GM10248 (cell line): Measurements from ENCODE around the gene MYO9B.

ENCODE experiments used
- CTCF ChIA-PET: fragments of 300-600 bp; sonication (Branson Sonifier 250); formaldehyde crosslinking; extraction: SDS; loops from one replicate; lab custom pipeline; 2021; ENCODE audit warnings: antibody characterized with exemption; lab: Yijun Ruan, JAX
- POLR2A ChIA-PET: fragments of 350-650 bp; sonication (Branson Sonifier 250); formaldehyde crosslinking; extraction: SDS; loops from one replicate; lab custom pipeline; 2020; ENCODE audit warnings: antibody characterized with exemption; lab: Yijun Ruan, JAX
- DNase-seq: peaks from one replicate; pipeline ENCODE4 v3.0.0; 2012; ENCODE audit errors: extremely low spot score
- TF ChIP-seq, protein P1 (sequence below): IDR thresholded peaks from 2 replicates; pipeline ENCODE4 v1.5.1; 2012; ENCODE audit warnings: mild to moderate bottlenecking, low read depth; ENCODE audit errors: extremely low read depth, missing control alignments, control extremely low read depth

MYO9B gene

DNA sequence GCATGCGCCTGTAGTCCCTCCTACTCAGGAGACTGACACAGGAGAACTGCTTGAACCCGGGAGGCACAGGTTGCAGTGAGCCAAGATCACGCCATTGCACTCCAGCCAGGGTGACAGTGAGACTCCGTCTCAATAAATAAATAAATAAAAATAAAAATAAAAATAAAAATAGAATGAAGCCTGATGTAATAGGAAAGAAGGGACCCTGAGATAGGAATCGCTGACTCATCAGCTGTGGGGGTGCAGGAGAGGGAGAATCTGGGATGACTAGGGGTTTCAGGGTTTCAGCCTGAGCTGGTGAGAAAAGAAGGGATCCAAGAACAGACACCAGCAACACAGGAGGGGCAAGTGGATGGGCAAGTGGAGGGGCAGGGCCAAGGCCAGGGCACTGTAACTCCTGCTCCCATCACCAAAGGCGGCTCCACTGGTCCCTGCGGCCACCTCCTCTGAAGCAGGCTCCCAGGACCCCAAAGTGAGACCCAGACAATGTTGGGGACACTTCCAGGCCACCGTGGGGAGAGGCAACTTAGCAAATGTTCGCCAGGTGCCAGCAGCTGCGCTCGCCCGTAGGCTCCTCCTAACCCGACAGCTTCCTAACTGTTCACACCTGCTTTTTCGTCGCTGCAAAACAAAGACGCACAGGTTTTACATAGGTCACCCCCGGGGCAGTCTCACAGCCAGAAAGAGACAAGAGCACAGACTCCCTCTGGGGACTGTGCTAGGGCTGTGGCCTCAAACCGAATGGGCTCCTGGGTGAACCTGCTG lies 1.5 kb upstream of the MYO9B start:
- TF ChIP-seq, protein P1, sequence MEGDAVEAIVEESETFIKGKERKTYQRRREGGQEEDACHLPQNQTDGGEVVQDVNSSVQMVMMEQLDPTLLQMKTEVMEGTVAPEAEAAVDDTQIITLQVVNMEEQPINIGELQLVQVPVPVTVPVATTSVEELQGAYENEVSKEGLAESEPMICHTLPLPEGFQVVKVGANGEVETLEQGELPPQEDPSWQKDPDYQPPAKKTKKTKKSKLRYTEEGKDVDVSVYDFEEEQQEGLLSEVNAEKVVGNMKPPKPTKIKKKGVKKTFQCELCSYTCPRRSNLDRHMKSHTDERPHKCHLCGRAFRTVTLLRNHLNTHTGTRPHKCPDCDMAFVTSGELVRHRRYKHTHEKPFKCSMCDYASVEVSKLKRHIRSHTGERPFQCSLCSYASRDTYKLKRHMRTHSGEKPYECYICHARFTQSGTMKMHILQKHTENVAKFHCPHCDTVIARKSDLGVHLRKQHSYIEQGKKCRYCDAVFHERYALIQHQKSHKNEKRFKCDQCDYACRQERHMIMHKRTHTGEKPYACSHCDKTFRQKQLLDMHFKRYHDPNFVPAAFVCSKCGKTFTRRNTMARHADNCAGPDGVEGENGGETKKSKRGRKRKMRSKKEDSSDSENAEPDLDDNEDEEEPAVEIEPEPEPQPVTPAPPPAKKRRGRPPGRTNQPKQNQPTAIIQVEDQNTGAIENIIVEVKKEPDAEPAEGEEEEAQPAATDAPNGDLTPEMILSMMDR = no peak
- peak; percentile 46 for DNase-seq
- ChIA-PET CTCF (interaction anchor here (0.6 to 1.7 kb wide), 6 partner anchors 8 to 207 kb away, joined by 3 to 4 read pairs (median 3); partner anchors contain the start of gene ANKLE1), POLR2A (interaction anchor here (0.5 to 1.6 kb wide), 4 partner anchors 51 to 198 kb away, joined by 3 to 6 read pairs (median 4); no protein-coding TSS in a partner anchor)

DNA sequence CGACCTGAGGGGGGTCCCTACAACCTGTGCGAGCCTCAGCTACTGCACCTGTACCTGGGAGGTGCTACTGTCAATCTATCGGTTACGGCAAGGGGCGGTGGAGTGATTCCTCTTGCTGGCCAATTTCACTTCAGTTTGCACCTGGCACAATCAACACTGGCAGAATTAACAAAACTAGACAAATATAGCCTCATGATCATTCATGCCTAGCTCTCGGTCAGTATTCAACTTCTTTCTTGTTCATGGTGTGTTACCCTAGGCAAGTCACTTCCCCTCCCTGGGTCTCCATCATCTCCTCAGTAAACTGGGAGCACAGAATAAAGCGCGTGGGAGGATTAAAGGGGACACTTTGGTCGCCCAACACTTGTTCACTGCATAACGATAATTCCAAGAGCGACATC lies 943 bp upstream of the MYO9B start:
- DNase-seq = no peak
- ChIA-PET CTCF (interaction anchor here (1.0 to 1.7 kb wide), 2 partner anchors 9 to 22 kb away, joined by 3 to 4 read pairs; no protein-coding TSS in a partner anchor), POLR2A (interaction anchor here (0.6 to 1.6 kb wide), 2 partner anchors 51 to 197 kb away, joined by 4 to 6 read pairs; no protein-coding TSS in a partner anchor)
- TF ChIP-seq, protein P1 = no peak

DNA sequence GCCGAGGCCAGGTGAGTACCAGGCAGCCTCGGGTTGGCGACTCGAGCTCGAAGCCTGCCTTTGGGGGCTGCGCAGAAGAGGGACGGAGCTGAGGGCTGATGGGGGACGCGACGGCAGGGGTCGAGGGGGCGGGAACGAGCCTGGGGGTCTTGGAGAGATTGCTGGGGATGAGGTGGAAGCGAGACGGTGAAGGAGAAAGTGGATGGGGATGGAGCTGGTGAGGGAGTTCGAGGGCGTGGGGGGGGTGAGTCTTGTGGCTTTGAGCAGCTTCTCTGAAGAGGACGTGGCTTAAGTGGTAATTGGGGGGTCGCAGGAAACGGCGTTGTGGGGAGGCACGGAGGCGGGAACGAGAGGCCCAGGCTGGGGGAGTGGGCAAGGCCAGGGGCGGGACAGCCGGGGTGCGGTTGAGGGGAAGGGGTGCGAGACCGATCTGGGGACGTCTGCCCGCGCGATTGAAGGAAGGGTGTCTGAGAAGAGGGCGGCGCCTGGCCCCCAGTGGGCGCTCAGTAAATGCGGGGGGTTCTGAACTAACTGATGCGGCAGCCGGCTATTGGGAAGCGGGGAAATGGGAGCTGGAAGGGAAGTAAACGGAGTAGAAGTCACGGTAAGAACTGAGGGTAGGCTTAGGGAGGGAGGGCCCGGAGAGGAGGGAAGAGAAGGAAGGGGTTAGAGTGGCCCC lies 426 bp downstream of the MYO9B start:
- ChIA-PET CTCF (interaction anchor here (0.8 to 1.9 kb wide), 7 partner anchors 9 to 206 kb away, joined by 3 to 6 read pairs (median 3); partner anchors contain the start of gene ANKLE1), POLR2A (interaction anchor here (0.5 to 1.2 kb wide), 4 partner anchors 14 to 182 kb away, joined by 3 to 4 read pairs (median 3); no protein-coding TSS in a partner anchor)
- DNase-seq = peak; percentile 38
- TF ChIP-seq, protein P1 = no peak

DNA sequence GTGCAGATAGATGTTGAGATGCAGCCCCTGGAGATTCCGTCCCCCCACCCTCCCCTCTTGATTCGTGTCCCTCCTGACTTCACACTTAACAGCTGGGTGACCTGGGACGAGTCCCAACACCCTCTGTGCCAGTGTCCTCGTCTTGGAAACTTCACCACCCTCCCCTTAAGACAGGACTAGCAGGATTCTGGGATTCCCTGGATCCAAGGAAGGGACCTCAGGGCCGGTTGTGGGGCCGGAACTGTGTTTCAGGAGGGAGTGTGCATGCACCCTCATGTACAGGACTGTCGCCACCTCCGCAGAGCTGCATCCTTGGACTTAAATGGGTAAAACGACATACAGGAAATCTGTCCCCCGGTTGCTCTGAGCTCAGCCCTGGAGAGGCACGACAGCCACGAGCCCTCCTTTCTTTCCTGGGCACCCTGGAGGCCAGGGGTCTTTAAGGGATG lies 990 bp downstream of the MYO9B start:
- no peak for DNase-seq
- TF ChIP-seq, protein P1 = no peak
- POLR2A ChIA-PET = interaction anchor here (0.7 to 1.2 kb wide), 2 partner anchors 13 to 410 kb away, joined by 3 read pairs; no protein-coding TSS in a partner anchor
- CTCF ChIA-PET = interaction anchor here (0.8 to 1.9 kb wide), 7 partner anchors 9 to 205 kb away, joined by 3 to 6 read pairs (median 3); partner anchors contain the start of gene ANKLE1

DNA sequence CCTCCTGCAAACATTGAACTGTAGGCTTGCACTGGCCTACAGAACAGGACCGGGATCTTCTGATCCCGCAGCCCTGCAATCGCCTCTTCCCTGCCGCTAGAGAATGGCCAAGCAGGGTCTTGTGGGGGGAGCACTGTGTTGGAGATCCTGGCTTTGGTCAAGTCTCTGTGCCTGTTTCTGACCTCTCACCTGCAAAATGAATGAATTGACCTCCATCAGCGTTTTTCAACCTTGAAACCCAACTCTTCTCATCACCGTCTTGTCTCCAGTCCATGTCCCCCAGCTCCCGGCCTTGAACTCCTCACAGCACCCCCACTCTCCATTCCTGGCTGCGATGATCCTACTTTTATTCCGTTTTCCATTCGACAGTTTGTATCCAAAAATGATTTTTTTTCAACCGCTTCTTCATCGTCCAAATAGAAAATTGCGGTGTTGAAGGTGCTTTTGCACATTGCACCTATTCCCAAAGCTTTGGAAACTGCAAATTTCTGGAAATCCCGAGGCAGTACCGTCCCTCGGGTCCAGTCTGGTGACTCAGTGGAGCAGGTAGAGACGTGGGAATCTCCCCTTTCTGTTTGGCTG lies 2.0 kb downstream of the MYO9B start:
- DNase-seq = no peak
- POLR2A ChIA-PET = no interaction called here
- CTCF ChIA-PET = interaction anchor here (0.9 to 2.0 kb wide), 5 partner anchors 21 to 204 kb away, joined by 3 to 6 read pairs (median 3); partner anchors contain the start of gene ANKLE1
- TF ChIP-seq, protein P1 = no peak
